ENCODE results near the gene TCERG1L. TPM values are rescaled to one million over a fixed set of nuclear protein-coding genes. Genes with fewer than 3 reads are reported as not detected.

The TCERG1L gene
- total RNA-seq, 2 donors from 2014 or later: 1.6 to 4.5 TPM

- Histone ChIP-seq H3K9ac (ENCODE audit: extremely low read depth, low read length, poor library complexity, severe bottlenecking) (no peak overlapping the region), H3K9me3 (ENCODE audit: control insufficient read depth, low read length) (no peaks in the 10 kb centered on the region), H3K4me3 (ENCODE audit: low read length) (no peak overlapping the region), H3K36me3 (ENCODE audit: control insufficient read depth, insufficient read depth, low read length) (no peaks in the 10 kb centered on the region), H3K4me1 (ENCODE audit: control insufficient read depth, insufficient read depth, low read length) (no peaks in the 10 kb centered on the region), H3K27ac (ENCODE audit: low read depth, low read length) (no peak overlapping the region), H3K27me3 (ENCODE audit: control insufficient read depth, insufficient read depth, low read length, poor library complexity, severe bottlenecking) (no peaks in the 10 kb centered on the region)
- Mint-ChIP-seq H3K27me3 (ENCODE audit: insufficient read depth) (peaks cover 44% of the 10 kb centered on the region), H3K9me3 (no peaks in the 10 kb centered on the region), H3K36me3 (ENCODE audit: low read depth) (no peaks in the 10 kb centered on the region), H3K4me3 (no peak overlapping the region), H3K4me1 (peaks cover 2% of the 10 kb centered on the region), H3K27ac (no peak overlapping the region)
- peak; percentile 68 for DNase-seq
- TF ChIP-seq CTCF (conservative IDR thresholded peaks at IDR 0.05): no peak
- WGBS, 2 experiments (ENCODE audit: insufficient coverage in 1 of 2, insufficient read length in 1 of 2): 68 to 71% methylated on average over 5 to 15 of the region's 15 CpGs
Measured at GRCh38 chr10:131320860-131321604, 9.5 kb upstream of the TCERG1L start.

GRCh38 chr10:131318814-131319213, 7.3 kb upstream of the TCERG1L start:
- H3K27ac Mint-ChIP-seq: no peak overlapping the region
- no peak overlapping the region for H3K27ac ChIP-seq (ENCODE audit: low read depth, low read length)
- peaks cover 52% of the 10 kb centered on the region for H3K27me3 Mint-ChIP-seq (ENCODE audit: insufficient read depth)
- H3K4me3 ChIP-seq (ENCODE audit: low read length): no peak overlapping the region
- no peaks in the 10 kb centered on the region for H3K9me3 Mint-ChIP-seq
- WGBS, 2 experiments (ENCODE audit: insufficient coverage in 1 of 2, insufficient read length in 1 of 2): 88 to 100% methylated on average over 6 to 8 of the region's 8 CpGs
- no peak for DNase-seq
- H3K36me3 ChIP-seq (ENCODE audit: control insufficient read depth, insufficient read depth, low read length): no peaks in the 10 kb centered on the region
- H3K9ac ChIP-seq (ENCODE audit: extremely low read depth, low read length, poor library complexity, severe bottlenecking): no peak overlapping the region
- no peaks in the 10 kb centered on the region for H3K36me3 Mint-ChIP-seq (ENCODE audit: low read depth)
- peaks cover 15% of the 10 kb centered on the region for H3K4me1 Mint-ChIP-seq
- no peaks in the 10 kb centered on the region for H3K4me1 ChIP-seq (ENCODE audit: control insufficient read depth, insufficient read depth, low read length)
- H3K4me3 Mint-ChIP-seq: no peak overlapping the region
- no peaks in the 10 kb centered on the region for H3K9me3 ChIP-seq (ENCODE audit: control insufficient read depth, low read length)
- no peak for TF ChIP-seq CTCF (conservative IDR thresholded peaks at IDR 0.05)
- peaks cover 11% of the 10 kb centered on the region for H3K27me3 ChIP-seq (ENCODE audit: control insufficient read depth, insufficient read depth, low read length, poor library complexity, severe bottlenecking)

GRCh38 chr10:131318291-131318690, 6.8 kb upstream of the TCERG1L start:
- peaks cover 20% of the 10 kb centered on the region for H3K4me1 Mint-ChIP-seq
- H3K36me3 ChIP-seq (ENCODE audit: control insufficient read depth, insufficient read depth, low read length): no peaks in the 10 kb centered on the region
- H3K27ac ChIP-seq (ENCODE audit: low read depth, low read length): no peak overlapping the region
- H3K9me3 Mint-ChIP-seq: no peaks in the 10 kb centered on the region
- DNase-seq: no peak
- no peaks in the 10 kb centered on the region for H3K4me1 ChIP-seq (ENCODE audit: control insufficient read depth, insufficient read depth, low read length)
- 72 to 90% methylated on average over 3 to 11 of the region's 11 CpGs for WGBS, 2 experiments (ENCODE audit: insufficient coverage in 1 of 2, insufficient read length in 1 of 2)
- no peak overlapping the region for H3K4me3 Mint-ChIP-seq
- no peak overlapping the region for H3K4me3 ChIP-seq (ENCODE audit: low read length)
- H3K27me3 ChIP-seq (ENCODE audit: control insufficient read depth, insufficient read depth, low read length, poor library complexity, severe bottlenecking): peaks cover 16% of the 10 kb centered on the region
- no peaks in the 10 kb centered on the region for H3K36me3 Mint-ChIP-seq (ENCODE audit: low read depth)
- H3K27me3 Mint-ChIP-seq (ENCODE audit: insufficient read depth): peaks cover 52% of the 10 kb centered on the region
- no peaks in the 10 kb centered on the region for H3K9me3 ChIP-seq (ENCODE audit: control insufficient read depth, low read length)
- no peak overlapping the region for H3K27ac Mint-ChIP-seq
- no peak overlapping the region for H3K9ac ChIP-seq (ENCODE audit: extremely low read depth, low read length, poor library complexity, severe bottlenecking)
- TF ChIP-seq CTCF (conservative IDR thresholded peaks at IDR 0.05): no peak

Measured in endodermal cell (in vitro differentiated cells).